ENCODE results near the gene DCXR.
A peak's percentile ranks its signal among the peaks of the same experiment; 100 is the strongest.

The DCXR gene

DNA sequence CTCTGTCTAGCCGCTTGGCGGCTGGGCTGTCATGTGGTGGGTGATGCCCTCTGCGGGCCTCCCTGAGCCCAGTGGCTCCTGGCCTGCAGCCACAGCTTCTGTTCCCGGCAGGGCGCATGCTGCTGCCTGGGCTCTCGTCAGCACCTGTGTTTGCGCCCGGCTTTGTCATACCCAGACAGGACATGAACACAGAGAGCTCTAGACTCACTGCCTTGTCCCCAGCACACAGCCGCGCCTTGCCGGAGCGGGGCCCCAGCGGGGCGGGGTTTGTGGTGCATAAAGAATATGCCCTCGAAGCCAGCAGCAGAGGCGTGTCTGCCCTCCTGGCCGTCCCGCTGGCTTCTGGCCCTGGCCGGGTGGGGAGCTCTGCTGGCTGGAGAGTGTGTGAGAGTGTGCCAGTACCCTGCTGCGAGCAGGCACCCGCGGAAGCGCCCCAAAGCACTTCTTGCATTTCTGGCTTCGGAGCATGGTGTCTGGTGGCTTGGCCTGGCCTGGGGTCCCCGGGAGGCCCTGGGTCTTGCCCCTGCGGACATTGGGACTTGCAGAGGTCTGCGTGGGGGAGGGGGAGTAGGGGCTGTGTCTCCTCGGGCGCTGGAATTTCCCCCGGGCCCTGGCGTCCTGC is 45.7 kb downstream of the DCXR start:
- H3K9me3 ChIP-seq (ENCODE audit: control insufficient read depth, low read length): no peaks in the 10 kb centered on the region
- H3K4me1 ChIP-seq (ENCODE audit: control insufficient read depth, insufficient read depth, low read length, poor library complexity, severe bottlenecking): peaks cover 17% of the 10 kb centered on the region
- H3K36me3 ChIP-seq (ENCODE audit: control insufficient read depth, insufficient read depth, low read length): peaks cover 31% of the 10 kb centered on the region
- peak overlapping the region; percentile 82 for H3K27ac ChIP-seq (ENCODE audit: low read depth, low read length, severe bottlenecking)
- no peak overlapping the region for H3K4me3 ChIP-seq (ENCODE audit: extremely low read depth, insufficient read depth, low read length, poor library complexity, severe bottlenecking)
- WGBS, 2 experiments (ENCODE audit: insufficient coverage in 2 of 2): 49 to 54% methylated on average over 21 to 26 of the region's 31 CpGs

DNA sequence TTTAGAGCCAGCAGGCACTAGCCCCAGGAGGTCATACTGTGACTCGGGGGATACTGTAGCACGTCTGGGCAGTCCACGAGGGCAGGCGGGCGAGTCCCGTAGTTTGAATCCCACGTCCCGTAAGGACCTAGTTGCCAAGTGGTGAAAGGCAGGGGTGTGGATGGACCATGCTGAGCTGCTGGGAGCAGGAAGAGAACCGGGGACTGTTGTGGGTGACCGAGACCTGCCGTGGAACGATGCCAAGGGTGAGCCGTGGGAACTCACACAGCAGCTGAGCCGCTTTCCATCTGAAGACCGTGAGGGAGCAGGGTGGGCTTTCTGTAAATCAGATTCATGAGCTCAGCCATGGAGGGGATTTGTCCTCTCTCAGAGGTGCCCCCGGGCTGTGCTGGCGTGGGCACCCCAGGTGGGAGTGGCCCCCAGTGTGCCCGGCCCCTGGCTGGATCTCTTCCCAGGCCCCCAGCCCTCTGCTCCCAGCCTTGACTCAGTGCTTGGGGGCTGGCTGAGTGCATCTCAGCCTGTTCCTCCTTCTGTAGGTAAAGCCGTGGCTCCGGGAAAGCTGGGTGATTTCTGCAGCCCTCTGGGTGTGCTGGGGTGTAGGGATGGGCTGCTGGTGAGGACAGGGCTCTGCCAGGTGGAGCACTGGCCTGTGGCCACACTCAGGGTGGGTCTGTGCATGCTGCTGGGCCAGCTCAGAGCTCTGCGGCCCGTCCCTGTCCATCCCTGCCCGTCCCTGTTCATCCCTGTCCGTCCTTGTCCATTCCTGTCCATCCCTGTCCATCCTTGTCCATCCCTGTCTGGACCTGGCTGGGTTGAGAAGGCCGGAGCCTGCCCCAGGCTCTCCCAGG is 46.4 kb downstream of the DCXR start:
- Histone ChIP-seq H3K4me3 (ENCODE audit: extremely low read depth, insufficient read depth, low read length, poor library complexity, severe bottlenecking) (no peak overlapping the region), H3K27ac (ENCODE audit: low read depth, low read length, severe bottlenecking) (peak overlapping the region; percentile 82), H3K36me3 (ENCODE audit: control insufficient read depth, insufficient read depth, low read length) (peaks cover 30% of the 10 kb centered on the region), H3K4me1 (ENCODE audit: control insufficient read depth, insufficient read depth, low read length, poor library complexity, severe bottlenecking) (peaks cover 17% of the 10 kb centered on the region), H3K9me3 (ENCODE audit: control insufficient read depth, low read length) (no peaks in the 10 kb centered on the region)
- WGBS, 2 experiments (ENCODE audit: insufficient coverage in 2 of 2): 93 to 94% methylated on average over 24 to 25 of the region's 25 CpGs

DNA sequence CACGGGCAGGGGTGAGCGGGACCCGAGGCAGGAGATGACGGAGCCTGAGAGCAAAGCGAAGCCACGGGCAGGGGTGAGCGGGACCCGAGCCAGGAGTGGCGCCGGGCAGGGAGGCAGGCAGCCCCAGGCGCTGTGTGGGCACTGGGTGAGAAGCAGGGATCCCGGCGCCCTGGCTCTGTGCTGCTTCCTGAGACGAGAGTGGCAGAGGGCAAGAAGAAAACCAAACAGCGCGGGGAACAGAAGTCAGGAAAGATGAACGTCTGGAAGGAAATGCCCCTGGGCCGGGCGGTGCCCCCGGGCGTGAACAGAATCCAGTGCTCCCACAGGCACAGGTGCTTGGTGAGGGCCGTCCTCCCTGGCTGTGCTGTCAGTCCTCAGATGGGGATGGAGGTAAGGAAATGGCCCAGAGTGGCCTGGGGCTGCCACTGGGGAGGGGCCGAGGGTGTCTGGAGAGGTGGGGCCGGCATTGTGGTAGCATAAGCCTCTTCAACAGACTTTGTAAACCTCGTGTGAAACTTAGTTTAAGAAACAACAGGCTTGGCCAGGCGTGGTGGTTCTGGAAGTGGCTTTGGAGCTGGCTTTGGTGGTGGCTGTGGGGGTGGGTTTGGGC is 50.2 kb downstream of the DCXR start:
- Histone ChIP-seq H3K4me1 (ENCODE audit: control insufficient read depth, insufficient read depth, low read length, poor library complexity, severe bottlenecking) (peaks cover 11% of the 10 kb centered on the region), H3K4me3 (ENCODE audit: extremely low read depth, insufficient read depth, low read length, poor library complexity, severe bottlenecking) (no peak overlapping the region), H3K27ac (ENCODE audit: low read depth, low read length, severe bottlenecking) (no peak overlapping the region), H3K9me3 (ENCODE audit: control insufficient read depth, low read length) (no peaks in the 10 kb centered on the region), H3K36me3 (ENCODE audit: control insufficient read depth, insufficient read depth, low read length) (peaks cover 56% of the 10 kb centered on the region)
- WGBS, 2 experiments (ENCODE audit: insufficient coverage in 2 of 2): 93% methylated on average over 22 to 26 of the region's 26 CpGs

DNA sequence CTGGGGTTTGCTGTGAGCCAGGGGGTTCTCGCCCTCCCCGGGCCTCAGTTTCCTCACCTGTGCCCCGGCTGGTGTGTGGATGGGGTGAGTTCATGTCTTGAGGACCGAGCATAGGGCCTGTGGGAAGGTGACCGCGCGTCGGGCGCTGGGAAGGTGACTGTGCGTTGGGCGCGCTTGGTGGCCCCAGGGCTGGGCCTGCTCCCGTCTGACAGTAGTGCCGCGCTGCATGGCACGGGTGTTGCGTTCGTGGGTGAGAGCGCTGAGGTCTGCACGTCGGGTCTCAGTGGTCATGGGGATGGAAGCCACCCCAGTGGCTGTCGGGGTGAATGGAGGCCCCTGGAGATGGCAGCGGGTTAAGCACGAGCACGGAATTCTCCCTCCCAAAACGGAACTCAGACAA is 50.9 kb downstream of the DCXR start:
- Histone ChIP-seq H3K36me3 (ENCODE audit: control insufficient read depth, insufficient read depth, low read length) (peaks cover 56% of the 10 kb centered on the region), H3K4me1 (ENCODE audit: control insufficient read depth, insufficient read depth, low read length, poor library complexity, severe bottlenecking) (peaks cover 4% of the 10 kb centered on the region), H3K4me3 (ENCODE audit: extremely low read depth, insufficient read depth, low read length, poor library complexity, severe bottlenecking) (no peak overlapping the region), H3K9me3 (ENCODE audit: control insufficient read depth, low read length) (no peaks in the 10 kb centered on the region), H3K27ac (ENCODE audit: low read depth, low read length, severe bottlenecking) (no peak overlapping the region)
- WGBS, 2 experiments (ENCODE audit: insufficient coverage in 2 of 2): 97% methylated on average over 19 to 22 of the region's 26 CpGs
